ENCODE measurements around the gene DVL2. TPM values are rescaled to one million over a fixed set of nuclear protein-coding genes. Genes with fewer than 3 reads are reported as not detected.

Gene DVL2
- total and polyA plus RNA-seq, 2 experiments from 2014 or later, result 79.2 to 121 TPM

DNA sequence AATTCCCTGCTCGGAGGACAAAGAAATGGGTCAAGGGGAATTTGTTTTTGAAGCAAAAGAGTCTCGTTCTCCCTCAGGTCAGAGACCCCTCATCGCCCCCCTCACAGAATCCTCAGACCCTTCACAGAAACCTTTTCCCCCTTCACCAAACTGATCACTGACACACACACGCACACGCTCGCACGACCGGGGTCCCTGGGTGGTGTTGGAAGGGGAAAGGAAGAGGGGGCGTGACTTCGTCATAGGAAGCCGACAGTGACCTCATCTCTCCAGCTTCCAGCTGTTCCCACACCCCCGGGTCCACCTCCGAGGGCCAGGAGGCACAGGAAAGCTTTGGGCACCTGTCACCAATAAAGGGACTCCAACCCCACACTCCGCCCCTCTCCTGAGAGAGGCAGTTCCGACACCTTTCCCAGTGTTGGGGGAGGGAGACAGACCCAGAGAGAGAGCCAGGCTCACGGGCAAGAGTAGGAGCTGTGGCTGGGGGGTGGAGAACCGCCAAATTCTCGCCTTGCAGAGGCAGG lies 56.3 kb downstream of the DVL2 start:
- H3K27ac ChIP-seq, result peak overlapping the region; percentile 55
- no peaks in the 10 kb centered on the region for H3K9me3 ChIP-seq (ENCODE audit: low read depth)
- no peaks in the 10 kb centered on the region for H3K27me3 ChIP-seq
- no peaks in the 10 kb centered on the region for H3K36me3 ChIP-seq
- TF ChIP-seq, protein P1, sequence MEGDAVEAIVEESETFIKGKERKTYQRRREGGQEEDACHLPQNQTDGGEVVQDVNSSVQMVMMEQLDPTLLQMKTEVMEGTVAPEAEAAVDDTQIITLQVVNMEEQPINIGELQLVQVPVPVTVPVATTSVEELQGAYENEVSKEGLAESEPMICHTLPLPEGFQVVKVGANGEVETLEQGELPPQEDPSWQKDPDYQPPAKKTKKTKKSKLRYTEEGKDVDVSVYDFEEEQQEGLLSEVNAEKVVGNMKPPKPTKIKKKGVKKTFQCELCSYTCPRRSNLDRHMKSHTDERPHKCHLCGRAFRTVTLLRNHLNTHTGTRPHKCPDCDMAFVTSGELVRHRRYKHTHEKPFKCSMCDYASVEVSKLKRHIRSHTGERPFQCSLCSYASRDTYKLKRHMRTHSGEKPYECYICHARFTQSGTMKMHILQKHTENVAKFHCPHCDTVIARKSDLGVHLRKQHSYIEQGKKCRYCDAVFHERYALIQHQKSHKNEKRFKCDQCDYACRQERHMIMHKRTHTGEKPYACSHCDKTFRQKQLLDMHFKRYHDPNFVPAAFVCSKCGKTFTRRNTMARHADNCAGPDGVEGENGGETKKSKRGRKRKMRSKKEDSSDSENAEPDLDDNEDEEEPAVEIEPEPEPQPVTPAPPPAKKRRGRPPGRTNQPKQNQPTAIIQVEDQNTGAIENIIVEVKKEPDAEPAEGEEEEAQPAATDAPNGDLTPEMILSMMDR (IDR thresholded peaks at IDR 0.05; ENCODE audit: low read depth, low read length), result no peak
- DNase-seq (ENCODE audit: low read depth in 1 of 2, low spot score in 1 of 2), result peak; percentile 25 to 29
- no peaks in the 10 kb centered on the region for H3K4me1 ChIP-seq (ENCODE audit: low read depth)
- H3K4me3 ChIP-seq, result peak overlapping the region; percentile 44

DNA sequence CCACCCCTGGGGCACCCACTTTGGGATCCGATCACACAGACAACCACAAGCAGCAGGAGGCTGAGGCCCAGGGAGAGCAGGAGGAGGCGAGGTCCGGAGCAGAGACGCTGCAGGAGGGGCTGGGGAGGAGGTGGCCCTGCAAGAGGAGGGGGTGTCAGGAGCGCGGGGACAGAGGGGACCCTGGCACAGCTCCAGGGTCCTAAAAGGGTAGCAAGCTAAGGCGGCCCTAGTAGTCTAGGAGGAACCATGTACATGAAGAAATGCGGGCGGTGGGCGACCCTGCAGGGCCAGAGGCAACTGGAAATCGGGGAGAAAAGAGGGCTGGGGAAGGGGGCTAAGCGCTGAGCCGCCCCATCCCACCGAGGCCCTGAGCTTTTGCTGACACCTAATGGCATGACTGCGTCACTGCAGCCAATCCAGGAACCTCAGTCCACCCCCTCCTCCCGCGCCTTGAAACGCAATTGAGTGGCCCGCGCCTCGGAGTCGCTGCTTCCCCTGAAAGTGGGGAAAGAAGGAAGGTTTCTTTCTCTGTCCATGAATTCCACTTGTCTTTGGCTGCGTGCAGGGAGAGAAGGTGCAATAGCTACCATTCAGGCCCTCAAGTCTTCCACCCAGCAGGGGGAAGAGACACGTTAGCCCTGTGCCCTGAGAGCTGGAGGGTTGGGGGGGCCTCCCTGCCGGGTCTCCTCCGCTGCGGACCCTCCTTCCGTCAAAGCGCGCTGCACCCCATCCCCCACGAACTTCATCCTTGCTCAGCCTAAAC lies 56.9 kb downstream of the DVL2 start:
- TF ChIP-seq, protein P1 (IDR thresholded peaks at IDR 0.05; ENCODE audit: low read depth, low read length), result peak; percentile 94
- Histone ChIP-seq H3K27ac (peak overlapping the region; percentile 55), H3K9me3 (ENCODE audit: low read depth) (no peaks in the 10 kb centered on the region), H3K4me1 (ENCODE audit: low read depth) (no peaks in the 10 kb centered on the region), H3K4me3 (peak overlapping the region; percentile 44), H3K36me3 (no peaks in the 10 kb centered on the region), H3K27me3 (no peaks in the 10 kb centered on the region)
- DNase-seq (ENCODE audit: low read depth in 1 of 2, low spot score in 1 of 2), result peak; percentile 74 to 91

DNA sequence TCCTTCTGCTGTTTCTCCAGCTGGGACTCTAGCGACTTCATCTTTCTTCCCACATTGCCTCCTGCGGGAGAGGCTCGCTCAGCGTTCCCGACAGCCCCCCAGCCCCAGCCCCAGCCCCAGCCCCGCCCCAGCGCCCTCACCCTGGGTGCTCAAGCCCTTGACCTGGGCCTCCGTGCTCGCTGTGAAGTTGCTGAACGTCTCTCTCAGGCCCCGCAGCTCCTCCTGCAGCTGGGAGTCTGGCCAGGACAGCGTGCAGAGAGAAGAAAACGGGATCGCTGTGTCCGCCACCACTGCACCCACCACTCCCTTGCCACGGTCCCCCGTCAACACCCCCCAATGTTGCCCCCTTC lies 57.5 kb downstream of the DVL2 start:
- no peaks in the 10 kb centered on the region for H3K27me3 ChIP-seq
- H3K4me1 ChIP-seq (ENCODE audit: low read depth), result no peaks in the 10 kb centered on the region
- H3K4me3 ChIP-seq, result peak overlapping the region; percentile 44
- TF ChIP-seq, protein P1 (IDR thresholded peaks at IDR 0.05; ENCODE audit: low read depth, low read length), result no peak
- H3K9me3 ChIP-seq (ENCODE audit: low read depth), result no peaks in the 10 kb centered on the region
- peak; percentile 29 to 67 for DNase-seq (ENCODE audit: low read depth in 1 of 2, low spot score in 1 of 2)
- no peaks in the 10 kb centered on the region for H3K36me3 ChIP-seq
- no peak overlapping the region for H3K27ac ChIP-seq

DNA sequence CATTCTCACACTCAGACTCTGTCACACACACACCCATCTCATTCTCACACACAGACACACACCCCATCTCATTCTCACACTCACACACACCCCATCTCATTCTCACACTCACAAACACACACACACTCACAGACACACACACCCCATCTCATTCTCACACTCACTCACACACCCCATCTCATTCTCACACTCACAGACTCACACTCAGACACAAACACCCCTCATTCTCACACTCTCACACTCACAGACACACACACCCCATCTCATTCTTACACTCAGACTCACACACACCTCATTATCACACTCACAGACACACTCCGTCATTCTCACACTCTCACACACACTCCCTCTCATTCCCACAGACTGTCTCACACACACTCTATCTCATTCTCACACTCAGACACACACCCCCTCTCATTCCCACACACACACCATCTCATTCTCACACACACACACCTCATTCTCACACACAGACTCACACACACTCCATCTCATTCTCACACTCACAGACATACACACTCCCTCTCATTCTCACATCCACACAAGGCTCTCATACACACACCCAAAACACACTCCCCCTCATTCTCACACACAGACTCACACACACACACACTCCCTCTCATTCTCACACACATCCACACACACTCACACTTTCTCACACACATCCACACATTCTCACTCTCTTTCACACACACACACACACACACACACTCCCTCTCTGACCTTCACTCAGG lies 58.0 kb downstream of the DVL2 start:
- H3K36me3 ChIP-seq, result no peaks in the 10 kb centered on the region
- no peak for DNase-seq (ENCODE audit: low read depth in 1 of 2, low spot score in 1 of 2)
- H3K9me3 ChIP-seq (ENCODE audit: low read depth), result no peaks in the 10 kb centered on the region
- TF ChIP-seq, protein P1 (IDR thresholded peaks at IDR 0.05; ENCODE audit: low read depth, low read length), result no peak
- no peaks in the 10 kb centered on the region for H3K4me1 ChIP-seq (ENCODE audit: low read depth)
- no peaks in the 10 kb centered on the region for H3K27me3 ChIP-seq
- peak overlapping the region; percentile 44 for H3K4me3 ChIP-seq
- H3K27ac ChIP-seq, result no peak overlapping the region

Other genes with a start within 250 kb of the DVL2 start
Only the 30 nearest of the 36 such genes appear.
- gene SLC16A13, start 198.5 kb downstream of the DVL2 start, total RNA-seq, result 3.7 and 4.0 TPM in 2 replicates
- gene SLC16A13, start 198.5 kb downstream of the DVL2 start, polyA plus RNA-seq, result 5.8 and 7.2 TPM in 2 replicates
- 0.39 and 1.1 TPM in 2 replicates for gene SLC16A11, start 190.4 kb downstream of the DVL2 start, total RNA-seq
- gene SLC16A11, start 190.4 kb downstream of the DVL2 start, polyA plus RNA-seq, result 3.8 and 6.4 TPM in 2 replicates
- gene CLEC10A, start 154.3 kb downstream of the DVL2 start, total RNA-seq, result not detected in 2 replicates
- not detected in 2 replicates for gene CLEC10A, start 154.3 kb downstream of the DVL2 start, polyA plus RNA-seq
- not detected in 2 replicates for gene ASGR2, start 119.7 kb downstream of the DVL2 start, total RNA-seq
- gene ASGR2, start 119.7 kb downstream of the DVL2 start, polyA plus RNA-seq, result 0.10 TPM in 1 of 2 replicates, not detected in the other
- 19.8 and 20.2 TPM in 2 replicates for gene ASGR1, start 55.1 kb downstream of the DVL2 start, total RNA-seq
- gene ASGR1, start 55.1 kb downstream of the DVL2 start, polyA plus RNA-seq, result 19.2 and 21.7 TPM in 2 replicates
- 32.9 and 40.6 TPM in 2 replicates for gene DLG4, start 14.7 kb downstream of the DVL2 start, total RNA-seq
- 6.8 and 7.4 TPM in 2 replicates for gene DLG4, start 14.7 kb downstream of the DVL2 start, polyA plus RNA-seq
- gene ACADVL, start 14.6 kb downstream of the DVL2 start, total RNA-seq, result 291 and 364 TPM in 2 replicates
- 573 and 681 TPM in 2 replicates for gene ACADVL, start 14.6 kb downstream of the DVL2 start, polyA plus RNA-seq
- gene PHF23, start 4.9 kb upstream of the DVL2 start, total RNA-seq, result 53.5 and 57.7 TPM in 2 replicates
- 53.9 and 65.0 TPM in 2 replicates for gene PHF23, start 4.9 kb upstream of the DVL2 start, polyA plus RNA-seq
- 517 and 760 TPM in 2 replicates for gene GABARAP, start 7.9 kb upstream of the DVL2 start, total RNA-seq
- 772 and 773 TPM in 2 replicates for gene GABARAP, start 7.9 kb upstream of the DVL2 start, polyA plus RNA-seq
- 76.0 and 78.3 TPM in 2 replicates for gene CTDNEP1, start 17.2 kb upstream of the DVL2 start, total RNA-seq
- gene CTDNEP1, start 17.2 kb upstream of the DVL2 start, polyA plus RNA-seq, result 92.5 and 98.6 TPM in 2 replicates
- 54.5 and 68.8 TPM in 2 replicates for gene ELP5, start 17.7 kb upstream of the DVL2 start, total RNA-seq
- gene ELP5, start 17.7 kb upstream of the DVL2 start, polyA plus RNA-seq, result 62.3 and 82.9 TPM in 2 replicates
- 0.32 and 0.51 TPM in 2 replicates for gene CLDN7, start 28.0 kb upstream of the DVL2 start, total RNA-seq
- 0.83 and 0.99 TPM in 2 replicates for gene CLDN7, start 28.0 kb upstream of the DVL2 start, polyA plus RNA-seq
- 36.3 and 42.6 TPM in 2 replicates for gene SLC2A4, start 47.2 kb upstream of the DVL2 start, total RNA-seq
- gene SLC2A4, start 47.2 kb upstream of the DVL2 start, polyA plus RNA-seq, result 23.4 and 32.7 TPM in 2 replicates
- gene YBX2, start 60.1 kb upstream of the DVL2 start, total RNA-seq, result 27.8 and 56.2 TPM in 2 replicates
- gene YBX2, start 60.1 kb upstream of the DVL2 start, polyA plus RNA-seq, result 20.9 and 32.7 TPM in 2 replicates
- 319 and 545 TPM in 2 replicates for gene EIF5A, start 73.1 kb upstream of the DVL2 start, total RNA-seq
- 719 and 988 TPM in 2 replicates for gene EIF5A, start 73.1 kb upstream of the DVL2 start, polyA plus RNA-seq
- 59.9 and 76.2 TPM in 2 replicates for gene GPS2, start 80.8 kb upstream of the DVL2 start, total RNA-seq
- 68.7 and 97.4 TPM in 2 replicates for gene GPS2, start 80.8 kb upstream of the DVL2 start, polyA plus RNA-seq
- gene NEURL4, start 94.8 kb upstream of the DVL2 start, total RNA-seq, result 25.3 and 32.4 TPM in 2 replicates
- 12.2 and 15.5 TPM in 2 replicates for gene NEURL4, start 94.8 kb upstream of the DVL2 start, polyA plus RNA-seq
- 1.4 and 6.9 TPM in 2 replicates for gene ACAP1, start 102.0 kb upstream of the DVL2 start, total RNA-seq
- 25.9 and 32.1 TPM in 2 replicates for gene ACAP1, start 102.0 kb upstream of the DVL2 start, polyA plus RNA-seq
- gene KCTD11, start 117.6 kb upstream of the DVL2 start, total RNA-seq, result 15.9 and 18.4 TPM in 2 replicates
- gene KCTD11, start 117.6 kb upstream of the DVL2 start, polyA plus RNA-seq, result 10.7 and 14.0 TPM in 2 replicates
- gene TMEM95, start 120.6 kb upstream of the DVL2 start, total RNA-seq, result not detected in 2 replicates
- gene TMEM95, start 120.6 kb upstream of the DVL2 start, polyA plus RNA-seq, result not detected in 2 replicates
- 1.3 and 2.6 TPM in 2 replicates for gene TNK1, start 146.6 kb upstream of the DVL2 start, total RNA-seq
- 2.9 and 4.3 TPM in 2 replicates for gene TNK1, start 146.6 kb upstream of the DVL2 start, polyA plus RNA-seq
- gene PLSCR3, start 160.0 kb upstream of the DVL2 start, total RNA-seq, result 25.9 and 33.4 TPM in 2 replicates
- 39.1 and 40.3 TPM in 2 replicates for gene PLSCR3, start 160.0 kb upstream of the DVL2 start, polyA plus RNA-seq
- gene TMEM256, start 169.6 kb upstream of the DVL2 start, total RNA-seq, result 85.4 and 122 TPM in 2 replicates
- gene TMEM256, start 169.6 kb upstream of the DVL2 start, polyA plus RNA-seq, result 117 and 193 TPM in 2 replicates
- gene NLGN2, start 173.3 kb upstream of the DVL2 start, total RNA-seq, result 14.8 and 26.3 TPM in 2 replicates
- 5.2 and 8.4 TPM in 2 replicates for gene NLGN2, start 173.3 kb upstream of the DVL2 start, polyA plus RNA-seq
- not detected in 2 replicates for gene SPEM1, start 185.8 kb upstream of the DVL2 start, total RNA-seq
- not detected in 2 replicates for gene SPEM1, start 185.8 kb upstream of the DVL2 start, polyA plus RNA-seq
- gene SPEM2, start 191.1 kb upstream of the DVL2 start, total RNA-seq, result not detected in 2 replicates
- gene SPEM2, start 191.1 kb upstream of the DVL2 start, polyA plus RNA-seq, result not detected in 2 replicates
- gene SPEM3, start 194.3 kb upstream of the DVL2 start, total RNA-seq, result not detected in 2 replicates
- gene SPEM3, start 194.3 kb upstream of the DVL2 start, polyA plus RNA-seq, result not detected in 2 replicates
- 10.7 and 12.1 TPM in 2 replicates for gene TMEM102, start 200.9 kb upstream of the DVL2 start, total RNA-seq
- gene TMEM102, start 200.9 kb upstream of the DVL2 start, polyA plus RNA-seq, result 7.9 and 10.9 TPM in 2 replicates
- 51.9 and 56.8 TPM in 2 replicates for gene FGF11, start 205.0 kb upstream of the DVL2 start, total RNA-seq
- 50.4 and 63.6 TPM in 2 replicates for gene FGF11, start 205.0 kb upstream of the DVL2 start, polyA plus RNA-seq
- gene CHRNB1, start 210.5 kb upstream of the DVL2 start, total RNA-seq, result 8.5 and 14.0 TPM in 2 replicates
- 28.6 and 34.5 TPM in 2 replicates for gene CHRNB1, start 210.5 kb upstream of the DVL2 start, polyA plus RNA-seq

All from cardiac muscle cell (in vitro differentiated cells and primary cell).